Left renal pelvis (tissue), 4 donors: ENCODE data around the gene BRAT1. TPM values are rescaled to one million over a fixed set of nuclear protein-coding genes. Genes with fewer than 3 reads are reported as not detected.

Experiments
- polyA plus RNA-seq, 4 donors: library from polyadenylated mRNA; unstranded; fragments of 120-200 nt; gene quantifications; one replicate each; pipeline ENCODE4 v1.2.1, GENCODE V29; 2013; ENCODE audit not compliant: insufficient read length in 4 of 4

The BRAT1 gene
- polyA plus RNA-seq, 4 donors = 23.1 to 40.9 (median 25.2) TPM

Other genes starting within 250 kb of the BRAT1 start
- gene SNX8, start 241.1 kb downstream of the BRAT1 start, polyA plus RNA-seq = 10 to 100 TPM; 26.6 to 43.2 (median 35.4) TPM
- gene EIF3B, start 200.7 kb downstream of the BRAT1 start, polyA plus RNA-seq = 100 to 1,000 TPM; 108 to 191 (median 142) TPM
- gene CHST12, start 151.9 kb downstream of the BRAT1 start, polyA plus RNA-seq = 10 to 100 TPM in 2 of 4 donors, 1 to 10 TPM in 2; 8.3 to 13.9 (median 11.4) TPM
- gene GRIFIN, start 79.1 kb downstream of the BRAT1 start, polyA plus RNA-seq = not detected
- gene LFNG, start 35.8 kb downstream of the BRAT1 start, polyA plus RNA-seq = 10 to 100 TPM; 10.7 to 34.9 (median 28.1) TPM
- gene IQCE, start 3.5 kb upstream of the BRAT1 start, polyA plus RNA-seq = 10 to 100 TPM; 16.5 to 24.7 (median 19.4) TPM
- gene TTYH3, start 76.5 kb upstream of the BRAT1 start, polyA plus RNA-seq = 100 to 1,000 TPM in 2 of 4 donors, 10 to 100 TPM in 2; 81.9 to 146 (median 108) TPM
- gene AMZ1, start 132.7 kb upstream of the BRAT1 start, polyA plus RNA-seq = under 1 TPM; 0.10 to 0.31 (median 0.16) TPM